ENCODE measurements around the gene OR11A1.
A peak's percentile ranks its signal among the peaks of the same experiment; 100 is the strongest.

The OR11A1 gene

DNA sequence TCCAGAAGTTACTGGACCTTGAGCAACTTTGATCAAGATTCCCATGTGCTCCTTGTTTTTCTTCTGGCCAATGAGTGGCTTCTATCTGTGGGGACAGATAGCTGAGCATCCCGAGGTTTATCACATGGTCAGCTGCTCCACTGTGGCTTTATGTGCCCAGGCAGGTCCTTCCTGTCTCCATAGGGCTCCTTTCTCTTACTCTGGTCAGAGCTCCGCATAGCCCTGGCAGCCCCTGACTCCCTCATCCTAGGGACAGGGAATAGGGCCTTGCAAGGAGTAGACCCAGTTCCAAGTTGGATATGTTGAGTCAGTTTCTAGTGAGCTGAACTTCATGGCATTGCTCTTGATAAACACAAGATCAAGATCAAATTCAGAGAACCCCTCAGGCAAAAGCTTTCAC is 37.3 kb upstream of the OR11A1 start:
- no peak overlapping the region for H3K4me3 ChIP-seq (ENCODE audit: low read length)

GRCh38 chr6:29493261-29493660 is 36.4 kb upstream of the OR11A1 start:
- Histone ChIP-seq H3K9me3 (ENCODE audit: control insufficient read depth, low read length) (no peaks in the 10 kb centered on the region), H3K36me3 (ENCODE audit: control insufficient read depth, insufficient read depth, low read length, severe bottlenecking) (no peaks in the 10 kb centered on the region), H3K27me3 (replicated peaks; ENCODE audit: control insufficient read depth, insufficient read depth, low read length) (peaks cover 8% of the 10 kb centered on the region), H3K4me1 (ENCODE audit: control insufficient read depth, insufficient read depth, low read length) (no peaks in the 10 kb centered on the region), H3K4me3 (ENCODE audit: low read length) (no peak overlapping the region), H3K9ac (ENCODE audit: low read length) (no peak overlapping the region)
- no peak for DNase-seq (ENCODE audit: low read depth)

More for the DNA sequence above, 37.3 kb upstream of the OR11A1 start:
- Histone ChIP-seq H3K27me3 (replicated peaks; ENCODE audit: control insufficient read depth, insufficient read depth, low read length) (peaks cover 8% of the 10 kb centered on the region), H3K36me3 (ENCODE audit: control insufficient read depth, insufficient read depth, low read length, severe bottlenecking) (no peaks in the 10 kb centered on the region), H3K9ac (ENCODE audit: low read length) (no peak overlapping the region), H3K4me1 (ENCODE audit: control insufficient read depth, insufficient read depth, low read length) (no peaks in the 10 kb centered on the region), H3K9me3 (ENCODE audit: control insufficient read depth, low read length) (no peaks in the 10 kb centered on the region)
- no peak for DNase-seq (ENCODE audit: low read depth)

DNA sequence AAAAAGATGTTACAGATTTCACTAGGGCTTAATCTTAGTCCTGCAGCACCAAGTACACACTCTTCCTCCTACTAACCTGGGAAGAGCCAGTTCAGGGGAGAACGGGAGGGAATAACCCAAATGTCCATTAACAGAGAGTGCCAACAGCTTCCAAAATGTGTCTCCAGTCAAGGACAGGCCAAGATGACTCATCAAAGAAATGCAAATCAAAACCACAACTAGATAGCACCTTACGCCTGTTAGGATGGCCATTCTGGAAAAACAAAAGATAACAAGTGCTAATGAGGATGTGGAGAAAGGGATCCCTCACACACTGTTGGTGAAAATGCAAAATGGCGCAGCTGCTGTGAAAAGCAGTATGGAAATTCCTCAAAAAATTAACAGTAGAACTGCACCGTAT is 34.7 kb upstream of the OR11A1 start:
- no peaks in the 10 kb centered on the region for H3K4me1 ChIP-seq (ENCODE audit: control insufficient read depth, insufficient read depth, low read length)
- no peaks in the 10 kb centered on the region for H3K9me3 ChIP-seq (ENCODE audit: control insufficient read depth, low read length)
- DNase-seq (ENCODE audit: low read depth), result no peak
- H3K9ac ChIP-seq (ENCODE audit: low read length), result no peak overlapping the region
- peaks cover 8% of the 10 kb centered on the region for H3K27me3 ChIP-seq (replicated peaks; ENCODE audit: control insufficient read depth, insufficient read depth, low read length)
- no peaks in the 10 kb centered on the region for H3K36me3 ChIP-seq (ENCODE audit: control insufficient read depth, insufficient read depth, low read length, severe bottlenecking)
- H3K4me3 ChIP-seq (ENCODE audit: low read length), result no peak overlapping the region

DNA sequence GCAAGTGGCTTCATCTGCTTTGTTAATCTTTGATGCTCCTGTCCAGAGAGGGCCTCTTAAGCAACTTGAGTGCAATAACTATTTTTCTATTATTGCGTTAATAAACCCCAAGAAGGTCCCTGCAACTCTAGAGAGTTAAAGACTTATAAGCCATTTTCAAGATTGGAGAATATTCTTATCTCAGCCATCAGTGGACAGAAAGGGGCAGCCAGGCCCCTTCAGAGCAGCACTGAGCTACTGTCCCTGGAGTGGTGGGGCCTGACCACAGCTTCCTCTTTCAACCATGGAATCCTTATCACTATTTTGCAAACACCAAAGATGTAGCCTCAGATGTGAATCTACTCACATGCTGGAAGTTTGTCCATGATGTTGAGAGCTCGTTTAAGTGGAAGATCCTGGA is 33.7 kb upstream of the OR11A1 start:
- H3K27me3 ChIP-seq (replicated peaks; ENCODE audit: control insufficient read depth, insufficient read depth, low read length), result peaks cover 8% of the 10 kb centered on the region
- no peaks in the 10 kb centered on the region for H3K4me1 ChIP-seq (ENCODE audit: control insufficient read depth, insufficient read depth, low read length)
- no peaks in the 10 kb centered on the region for H3K9me3 ChIP-seq (ENCODE audit: control insufficient read depth, low read length)
- H3K4me3 ChIP-seq (ENCODE audit: low read length), result no peak overlapping the region
- no peak overlapping the region for H3K9ac ChIP-seq (ENCODE audit: low read length)
- DNase-seq (ENCODE audit: low read depth), result no peak
- no peaks in the 10 kb centered on the region for H3K36me3 ChIP-seq (ENCODE audit: control insufficient read depth, insufficient read depth, low read length, severe bottlenecking)

GRCh38 chr6:29490055-29490454 is 33.2 kb upstream of the OR11A1 start:
- Histone ChIP-seq H3K9me3 (ENCODE audit: control insufficient read depth, low read length) (no peaks in the 10 kb centered on the region), H3K4me1 (ENCODE audit: control insufficient read depth, insufficient read depth, low read length) (no peaks in the 10 kb centered on the region), H3K36me3 (ENCODE audit: control insufficient read depth, insufficient read depth, low read length, severe bottlenecking) (no peaks in the 10 kb centered on the region), H3K4me3 (ENCODE audit: low read length) (no peak overlapping the region), H3K9ac (ENCODE audit: low read length) (no peak overlapping the region), H3K27me3 (replicated peaks; ENCODE audit: control insufficient read depth, insufficient read depth, low read length) (peaks cover 8% of the 10 kb centered on the region)
- DNase-seq (ENCODE audit: low read depth), result no peak

- H3K36me3 ChIP-seq (ENCODE audit: control insufficient read depth, insufficient read depth, low read length, severe bottlenecking), result no peaks in the 10 kb centered on the region
- no peak for DNase-seq (ENCODE audit: low read depth)
- H3K27me3 ChIP-seq (replicated peaks; ENCODE audit: control insufficient read depth, insufficient read depth, low read length), result peaks cover 3% of the 10 kb centered on the region
- H3K9ac ChIP-seq (ENCODE audit: low read length), result no peak overlapping the region
- no peaks in the 10 kb centered on the region for H3K9me3 ChIP-seq (ENCODE audit: control insufficient read depth, low read length)
- no peak overlapping the region for H3K4me3 ChIP-seq (ENCODE audit: low read length)
- H3K4me1 ChIP-seq (ENCODE audit: control insufficient read depth, insufficient read depth, low read length), result no peaks in the 10 kb centered on the region
Measured at GRCh38 chr6:29489286-29489685, 32.4 kb upstream of the OR11A1 start.

DNA sequence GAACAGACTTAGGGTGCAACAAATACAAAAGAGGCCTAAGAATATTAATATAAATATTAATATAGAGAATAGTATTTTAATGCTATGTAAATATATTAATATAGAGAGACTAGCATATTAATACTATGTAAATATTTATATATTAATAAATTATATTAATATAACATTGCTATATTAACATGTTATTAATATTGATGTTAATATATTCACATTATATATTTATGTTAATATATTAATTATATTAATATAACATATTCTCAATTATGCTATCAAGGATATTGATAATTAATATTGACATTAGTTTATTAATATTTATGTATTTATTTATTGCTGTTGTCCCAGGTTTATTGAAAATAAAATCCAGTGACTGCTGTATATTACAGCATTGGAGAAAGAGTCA is 32.0 kb upstream of the OR11A1 start:
- H3K9me3 ChIP-seq (ENCODE audit: control insufficient read depth, low read length), result no peaks in the 10 kb centered on the region
- no peak overlapping the region for H3K4me3 ChIP-seq (ENCODE audit: low read length)
- H3K27me3 ChIP-seq (replicated peaks; ENCODE audit: control insufficient read depth, insufficient read depth, low read length), result no peaks in the 10 kb centered on the region

GRCh38 chr6:29487660-29488059 is 30.8 kb upstream of the OR11A1 start, which contains the start of gene MAS1L:
MAS1L (minus strand) TSS chr6:29487956; CDS start chr6:29487902, 54 bp downstream.
- no peak within 1 kb of the TSS for H3K9ac ChIP-seq (ENCODE audit: low read length)
- no peaks in the 10 kb centered on the region for H3K36me3 ChIP-seq (ENCODE audit: control insufficient read depth, insufficient read depth, low read length, severe bottlenecking)
- no peaks in the 10 kb centered on the region for H3K27me3 ChIP-seq (replicated peaks; ENCODE audit: control insufficient read depth, insufficient read depth, low read length)
- no peaks in the 10 kb centered on the region for H3K9me3 ChIP-seq (ENCODE audit: control insufficient read depth, low read length)
- DNase-seq (ENCODE audit: low read depth), result no peak
- H3K4me1 ChIP-seq (ENCODE audit: control insufficient read depth, insufficient read depth, low read length), result no peaks in the 10 kb centered on the region
- H3K4me3 ChIP-seq (ENCODE audit: low read length), result no peak within 1 kb of the TSS

More for the DNA sequence above, 32.0 kb upstream of the OR11A1 start:
- no peak for DNase-seq (ENCODE audit: low read depth)
- no peak overlapping the region for H3K9ac ChIP-seq (ENCODE audit: low read length)
- H3K4me1 ChIP-seq (ENCODE audit: control insufficient read depth, insufficient read depth, low read length), result no peaks in the 10 kb centered on the region
- H3K36me3 ChIP-seq (ENCODE audit: control insufficient read depth, insufficient read depth, low read length, severe bottlenecking), result no peaks in the 10 kb centered on the region

DNA sequence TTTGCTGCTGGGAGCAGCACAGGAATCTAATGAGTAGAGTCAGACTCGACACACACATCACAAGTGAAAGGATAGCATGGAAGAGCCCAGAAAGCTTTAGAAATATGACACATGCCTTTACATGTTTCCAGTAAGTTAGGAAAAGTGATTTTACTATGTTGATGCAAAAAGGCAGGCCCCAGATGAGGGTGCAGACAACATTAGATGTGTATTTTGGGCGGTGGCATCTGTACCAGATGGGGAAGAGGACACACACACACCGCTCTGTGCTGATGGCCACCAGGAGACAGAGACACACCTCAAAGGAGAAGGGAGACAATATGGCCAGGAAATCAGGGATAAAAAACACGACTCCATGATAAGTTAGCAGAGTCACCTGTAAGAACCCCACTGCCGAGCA is 30.3 kb upstream of the OR11A1 start:
- DNase-seq (ENCODE audit: low read depth), result no peak
- no peaks in the 10 kb centered on the region for H3K4me1 ChIP-seq (ENCODE audit: control insufficient read depth, insufficient read depth, low read length)
- no peaks in the 10 kb centered on the region for H3K27me3 ChIP-seq (replicated peaks; ENCODE audit: control insufficient read depth, insufficient read depth, low read length)
- H3K9me3 ChIP-seq (ENCODE audit: control insufficient read depth, low read length), result no peaks in the 10 kb centered on the region
- no peak overlapping the region for H3K4me3 ChIP-seq (ENCODE audit: low read length)
- no peak overlapping the region for H3K9ac ChIP-seq (ENCODE audit: low read length)
- H3K36me3 ChIP-seq (ENCODE audit: control insufficient read depth, insufficient read depth, low read length, severe bottlenecking), result no peaks in the 10 kb centered on the region

DNA sequence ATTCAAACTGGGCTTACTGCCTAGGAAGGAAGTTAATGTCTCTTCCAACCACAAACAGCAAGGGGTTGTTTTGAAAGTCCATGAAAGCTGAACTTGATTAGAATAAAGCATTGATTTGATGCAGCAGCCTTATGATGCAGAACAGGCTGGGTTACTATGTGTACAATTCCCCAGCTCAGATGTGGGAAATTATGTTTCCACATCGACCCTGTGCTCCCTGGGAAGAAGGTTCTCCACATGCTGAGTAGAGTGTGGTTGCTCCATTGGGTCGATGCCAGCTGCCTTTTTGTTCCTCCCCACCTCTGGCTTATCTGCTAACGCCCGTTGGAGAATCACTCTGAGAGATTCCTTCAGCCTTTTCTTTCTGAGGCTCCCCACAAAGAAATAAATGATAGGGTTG is 29.7 kb upstream of the OR11A1 start:
- DNase-seq (ENCODE audit: low read depth), result peak; percentile 13

DNA sequence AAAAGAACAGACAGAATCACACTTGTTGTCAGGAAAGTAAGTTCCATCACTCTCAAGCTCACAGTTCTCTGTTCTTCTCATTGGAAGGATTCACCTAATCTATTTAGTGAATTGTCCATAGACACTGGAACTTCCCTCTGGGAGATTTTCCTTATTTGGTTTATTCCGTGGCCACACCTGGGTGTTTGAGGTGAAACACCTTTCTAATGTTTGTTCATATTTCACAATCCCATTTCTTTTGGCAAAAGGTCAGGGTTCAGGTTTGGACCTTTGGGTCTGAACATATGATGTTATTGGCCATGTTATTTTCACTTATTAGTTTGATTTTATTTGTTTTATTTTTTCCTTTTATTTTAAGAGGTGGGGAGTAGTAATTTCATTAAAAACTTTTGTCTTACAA is 26.9 kb upstream of the OR11A1 start:
- Histone ChIP-seq H3K36me3 (ENCODE audit: control insufficient read depth, insufficient read depth, low read length, severe bottlenecking) (no peaks in the 10 kb centered on the region), H3K9ac (ENCODE audit: low read length) (no peak overlapping the region), H3K4me3 (ENCODE audit: low read length) (no peak overlapping the region), H3K9me3 (ENCODE audit: control insufficient read depth, low read length) (no peaks in the 10 kb centered on the region), H3K4me1 (ENCODE audit: control insufficient read depth, insufficient read depth, low read length) (no peaks in the 10 kb centered on the region), H3K27me3 (replicated peaks; ENCODE audit: control insufficient read depth, insufficient read depth, low read length) (no peaks in the 10 kb centered on the region)
- DNase-seq (ENCODE audit: low read depth), result no peak

More for the DNA sequence above, 29.7 kb upstream of the OR11A1 start:
- Histone ChIP-seq H3K27me3 (replicated peaks; ENCODE audit: control insufficient read depth, insufficient read depth, low read length) (no peaks in the 10 kb centered on the region), H3K9ac (ENCODE audit: low read length) (no peak overlapping the region), H3K4me1 (ENCODE audit: control insufficient read depth, insufficient read depth, low read length) (no peaks in the 10 kb centered on the region), H3K4me3 (ENCODE audit: low read length) (no peak overlapping the region), H3K36me3 (ENCODE audit: control insufficient read depth, insufficient read depth, low read length, severe bottlenecking) (no peaks in the 10 kb centered on the region), H3K9me3 (ENCODE audit: control insufficient read depth, low read length) (no peaks in the 10 kb centered on the region)

- H3K4me3 ChIP-seq (ENCODE audit: low read length), result no peak overlapping the region
Measured at GRCh38 chr6:29483186-29483585, 26.3 kb upstream of the OR11A1 start.

More at GRCh38 chr6:29483186-29483585, 26.3 kb upstream of the OR11A1 start:
- Histone ChIP-seq H3K27me3 (replicated peaks; ENCODE audit: control insufficient read depth, insufficient read depth, low read length) (no peaks in the 10 kb centered on the region), H3K4me1 (ENCODE audit: control insufficient read depth, insufficient read depth, low read length) (no peaks in the 10 kb centered on the region), H3K9ac (ENCODE audit: low read length) (no peak overlapping the region), H3K36me3 (ENCODE audit: control insufficient read depth, insufficient read depth, low read length, severe bottlenecking) (no peaks in the 10 kb centered on the region), H3K9me3 (ENCODE audit: control insufficient read depth, low read length) (no peaks in the 10 kb centered on the region)
- peak; percentile 39 for DNase-seq (ENCODE audit: low read depth)

All from adipocyte (in vitro differentiated cells).